Spleen (tissue), 7 donors: Measurements from ENCODE around the gene GGN.

Source experiments
- POLR2A ChIP-seq, 3 donors: fragments of 450-650 bp; IDR thresholded peaks; one replicate each; pipeline ENCODE4 v1.5.1; 2017; ENCODE audit warnings: antibody characterized with exemption in 3 of 3, mild to moderate bottlenecking in 1 of 3
- TF ChIP-seq, protein P1 (sequence below), 11 experiments: fragments of 200-600 bp in 7 of 11; fragments of 450-650 bp in 4 of 11; sonication (generic) in 4 of 11; IDR thresholded peaks in 8 of 11; conservative IDR thresholded peaks in 3 of 11; 1 replicate in 7 of 11; 2 replicates in 4 of 11; pipeline versions ENCODE4 v1.4.0 to v1.8.0; 2016 to 2021; ENCODE audit warnings: antibody characterized with exemption in 11 of 11, inconsistent platforms in 4 of 11, mild to moderate bottlenecking in 1 of 11
- donor health status: DM: no; HTN: no; CAD: no; lungs with moderate emphysema.
- donor health status: DM: no; HTN: no; CAD: no.
- donor health status: DM: no; HTN: no; CAD: no.

DNA sequence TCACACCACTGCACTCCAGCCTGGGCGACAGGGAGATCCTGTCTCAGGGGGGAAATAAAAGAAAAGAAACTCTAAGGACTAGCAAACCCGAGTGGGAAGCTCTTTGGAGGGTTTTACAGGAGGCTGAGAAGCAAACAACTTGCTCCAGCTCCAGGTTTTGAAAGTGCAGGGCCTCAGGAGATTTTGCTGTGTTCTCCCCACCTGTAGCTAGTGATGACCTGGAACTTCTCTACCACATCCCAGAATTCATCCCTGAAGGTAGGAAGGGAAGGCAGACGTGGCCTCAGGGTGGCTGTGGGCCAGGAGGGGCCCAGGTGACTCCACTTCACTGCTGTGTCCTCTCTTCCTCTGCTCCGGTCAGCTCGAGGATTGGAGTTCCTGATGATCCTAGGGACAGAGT lies 29.8 kb downstream of the GGN start:
- no peak for TF ChIP-seq POLR2A (IDR thresholded peaks at IDR 0.05)
- TF ChIP-seq, protein P1, sequence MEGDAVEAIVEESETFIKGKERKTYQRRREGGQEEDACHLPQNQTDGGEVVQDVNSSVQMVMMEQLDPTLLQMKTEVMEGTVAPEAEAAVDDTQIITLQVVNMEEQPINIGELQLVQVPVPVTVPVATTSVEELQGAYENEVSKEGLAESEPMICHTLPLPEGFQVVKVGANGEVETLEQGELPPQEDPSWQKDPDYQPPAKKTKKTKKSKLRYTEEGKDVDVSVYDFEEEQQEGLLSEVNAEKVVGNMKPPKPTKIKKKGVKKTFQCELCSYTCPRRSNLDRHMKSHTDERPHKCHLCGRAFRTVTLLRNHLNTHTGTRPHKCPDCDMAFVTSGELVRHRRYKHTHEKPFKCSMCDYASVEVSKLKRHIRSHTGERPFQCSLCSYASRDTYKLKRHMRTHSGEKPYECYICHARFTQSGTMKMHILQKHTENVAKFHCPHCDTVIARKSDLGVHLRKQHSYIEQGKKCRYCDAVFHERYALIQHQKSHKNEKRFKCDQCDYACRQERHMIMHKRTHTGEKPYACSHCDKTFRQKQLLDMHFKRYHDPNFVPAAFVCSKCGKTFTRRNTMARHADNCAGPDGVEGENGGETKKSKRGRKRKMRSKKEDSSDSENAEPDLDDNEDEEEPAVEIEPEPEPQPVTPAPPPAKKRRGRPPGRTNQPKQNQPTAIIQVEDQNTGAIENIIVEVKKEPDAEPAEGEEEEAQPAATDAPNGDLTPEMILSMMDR (IDR thresholded peaks at IDR 0.05 in 8 of 11, conservative IDR thresholded peaks at IDR 0.05 in 3 of 11): no peak
